ENCODE measurements around the gene LMO1. TPM values are rescaled to one million over a fixed set of nuclear protein-coding genes. Genes with fewer than 3 reads are reported as not detected.

The LMO1 gene
- total and polyA plus RNA-seq, 10 of the 15 experiments (the other 5 are each of a cell fraction or from before 2014, with no cell fraction given): not detected

DNA sequence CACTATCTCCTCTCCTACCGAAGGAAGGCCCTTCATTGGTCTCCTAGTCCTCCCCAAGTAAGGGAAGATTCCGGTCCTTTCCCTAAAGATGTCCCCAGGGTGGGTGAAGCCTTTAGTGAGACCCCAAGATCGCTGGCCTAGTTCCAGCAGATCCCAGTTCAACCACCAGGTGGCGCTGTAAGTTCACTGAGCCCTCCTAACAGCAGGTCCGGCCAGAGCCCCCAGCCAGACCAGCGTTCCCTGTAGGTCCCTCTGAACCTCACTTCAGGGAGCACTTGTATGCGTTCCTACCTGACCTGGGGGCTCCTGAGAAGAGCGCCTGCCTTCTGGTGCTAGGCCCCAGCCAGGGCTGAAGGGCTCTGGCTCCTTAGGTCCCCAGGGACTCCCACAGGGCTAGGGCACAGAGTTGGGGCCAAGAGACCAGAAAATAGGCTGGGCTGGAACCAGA lies 38.1 kb downstream of the LMO1 start:
- Histone ChIP-seq H3K36me3 (ENCODE audit: control insufficient read depth in 2 of 2, insufficient read depth in 2 of 2, low read length in 1 of 2) (no peaks in the 10 kb centered on the region), H3K9ac (ENCODE audit: control insufficient read depth, insufficient read depth, low read length) (no peak overlapping the region), H4K20me1 (ENCODE audit: control insufficient read depth, insufficient read depth) (no peaks in the 10 kb centered on the region), H3K9me3 (replicated peaks; ENCODE audit: control insufficient read depth, insufficient read depth, low read length) (no peaks in the 10 kb centered on the region), H3K4me3 (no peak overlapping the region), H3K4me2 (ENCODE audit: control insufficient read depth, insufficient read depth) (0 out of 2 replicates have a peak overlapping the region, but pooled peaks have one; percentile 17), H3K27ac (ENCODE audit: control insufficient read depth, insufficient read depth) (no peak overlapping the region), H3K27me3 (replicated peaks in 1 of 2; ENCODE audit: control insufficient read depth in 2 of 2, insufficient read depth in 2 of 2, low read length in 1 of 2) (no peaks in the 10 kb centered on the region), H3K4me1 (ENCODE audit: control insufficient read depth, insufficient read depth, low read length) (no peaks in the 10 kb centered on the region; the same call in 1 of the 2 replicates), H2AFZ (ENCODE audit: control insufficient read depth, low read depth, low read length) (0 out of 2 replicates have a peak overlapping the region, but pooled peaks have one; percentile 17), H3K79me2 (ENCODE audit: control insufficient read depth, insufficient read depth, low read length) (no peaks in the 10 kb centered on the region)
- in situ Hi-C loops (cut with MboI): loop anchor here (5.0 kb wide), 1 partner anchor 342 kb away; no protein-coding TSS in a partner anchor
- peak; percentile 7 for FAIRE-seq
- BruUV-seq (replicated peaks): no TSS peak
- ATAC-seq: peak; percentile 87
- no peak for DNase-seq (ENCODE audit: low read depth, low spot score)
- CTCF ChIA-PET: interaction anchor here (2.9 to 6.6 kb wide), 2 partner anchors 38 to 341 kb away, joined by 6 to 66 read pairs; partner anchors contain the start of gene LMO1
- 1% methylated on average over 8 of the region's 8 CpGs for WGBS (ENCODE audit: insufficient coverage, insufficient replicate concordance, low lambda C conversion rate, missing lambda C conversion rate)
- SMC1A ChIA-PET (ENCODE audit: uncharacterized antibody, unreplicated experiment): interaction anchor here (1.5 to 3.6 kb wide), 2 partner anchors 340 to 342 kb away, joined by 6 to 29 read pairs; no protein-coding TSS in a partner anchor
- POLR2A ChIA-PET: no interaction called here
- intact Hi-C loops (cut with micrococcal nuclease; ENCODE audit: unreplicated experiment): loop anchor here (1.0 to 10.0 kb wide), 5 partner anchors 38 to 729 kb away; partner anchors contain the start of gene LMO1
- RAD21 ChIA-PET (ENCODE audit: unreplicated experiment): interaction anchor here (3.3 kb wide), 2 partner anchors 341 to 342 kb away, joined by 13 to 19 read pairs; no protein-coding TSS in a partner anchor
- no peak for TF ChIP-seq FOXK2 (IDR thresholded peaks at IDR 0.05)
- TF ChIP-seq, protein P1, sequence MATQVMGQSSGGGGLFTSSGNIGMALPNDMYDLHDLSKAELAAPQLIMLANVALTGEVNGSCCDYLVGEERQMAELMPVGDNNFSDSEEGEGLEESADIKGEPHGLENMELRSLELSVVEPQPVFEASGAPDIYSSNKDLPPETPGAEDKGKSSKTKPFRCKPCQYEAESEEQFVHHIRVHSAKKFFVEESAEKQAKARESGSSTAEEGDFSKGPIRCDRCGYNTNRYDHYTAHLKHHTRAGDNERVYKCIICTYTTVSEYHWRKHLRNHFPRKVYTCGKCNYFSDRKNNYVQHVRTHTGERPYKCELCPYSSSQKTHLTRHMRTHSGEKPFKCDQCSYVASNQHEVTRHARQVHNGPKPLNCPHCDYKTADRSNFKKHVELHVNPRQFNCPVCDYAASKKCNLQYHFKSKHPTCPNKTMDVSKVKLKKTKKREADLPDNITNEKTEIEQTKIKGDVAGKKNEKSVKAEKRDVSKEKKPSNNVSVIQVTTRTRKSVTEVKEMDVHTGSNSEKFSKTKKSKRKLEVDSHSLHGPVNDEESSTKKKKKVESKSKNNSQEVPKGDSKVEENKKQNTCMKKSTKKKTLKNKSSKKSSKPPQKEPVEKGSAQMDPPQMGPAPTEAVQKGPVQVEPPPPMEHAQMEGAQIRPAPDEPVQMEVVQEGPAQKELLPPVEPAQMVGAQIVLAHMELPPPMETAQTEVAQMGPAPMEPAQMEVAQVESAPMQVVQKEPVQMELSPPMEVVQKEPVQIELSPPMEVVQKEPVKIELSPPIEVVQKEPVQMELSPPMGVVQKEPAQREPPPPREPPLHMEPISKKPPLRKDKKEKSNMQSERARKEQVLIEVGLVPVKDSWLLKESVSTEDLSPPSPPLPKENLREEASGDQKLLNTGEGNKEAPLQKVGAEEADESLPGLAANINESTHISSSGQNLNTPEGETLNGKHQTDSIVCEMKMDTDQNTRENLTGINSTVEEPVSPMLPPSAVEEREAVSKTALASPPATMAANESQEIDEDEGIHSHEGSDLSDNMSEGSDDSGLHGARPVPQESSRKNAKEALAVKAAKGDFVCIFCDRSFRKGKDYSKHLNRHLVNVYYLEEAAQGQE (IDR thresholded peaks at IDR 0.05; ENCODE audit: low read depth, low read length): no peak
- TF ChIP-seq HDGF (IDR thresholded peaks at IDR 0.05): no peak
- TF ChIP-seq DPF2 (IDR thresholded peaks at IDR 0.05): no peak
- TF ChIP-seq TCF7 (IDR thresholded peaks at IDR 0.05; ENCODE audit: borderline replicate concordance): no peak
- TF ChIP-seq, protein P2, sequence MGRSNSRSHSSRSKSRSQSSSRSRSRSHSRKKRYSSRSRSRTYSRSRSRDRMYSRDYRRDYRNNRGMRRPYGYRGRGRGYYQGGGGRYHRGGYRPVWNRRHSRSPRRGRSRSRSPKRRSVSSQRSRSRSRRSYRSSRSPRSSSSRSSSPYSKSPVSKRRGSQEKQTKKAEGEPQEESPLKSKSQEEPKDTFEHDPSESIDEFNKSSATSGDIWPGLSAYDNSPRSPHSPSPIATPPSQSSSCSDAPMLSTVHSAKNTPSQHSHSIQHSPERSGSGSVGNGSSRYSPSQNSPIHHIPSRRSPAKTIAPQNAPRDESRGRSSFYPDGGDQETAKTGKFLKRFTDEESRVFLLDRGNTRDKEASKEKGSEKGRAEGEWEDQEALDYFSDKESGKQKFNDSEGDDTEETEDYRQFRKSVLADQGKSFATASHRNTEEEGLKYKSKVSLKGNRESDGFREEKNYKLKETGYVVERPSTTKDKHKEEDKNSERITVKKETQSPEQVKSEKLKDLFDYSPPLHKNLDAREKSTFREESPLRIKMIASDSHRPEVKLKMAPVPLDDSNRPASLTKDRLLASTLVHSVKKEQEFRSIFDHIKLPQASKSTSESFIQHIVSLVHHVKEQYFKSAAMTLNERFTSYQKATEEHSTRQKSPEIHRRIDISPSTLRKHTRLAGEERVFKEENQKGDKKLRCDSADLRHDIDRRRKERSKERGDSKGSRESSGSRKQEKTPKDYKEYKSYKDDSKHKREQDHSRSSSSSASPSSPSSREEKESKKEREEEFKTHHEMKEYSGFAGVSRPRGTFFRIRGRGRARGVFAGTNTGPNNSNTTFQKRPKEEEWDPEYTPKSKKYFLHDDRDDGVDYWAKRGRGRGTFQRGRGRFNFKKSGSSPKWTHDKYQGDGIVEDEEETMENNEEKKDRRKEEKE (IDR thresholded peaks at IDR 0.05): no peak
- peak; percentile 85 for TF ChIP-seq RAD21 (IDR thresholded peaks at IDR 0.05; ENCODE audit: insufficient read depth, low read depth, low read length)
- TF ChIP-seq SMC3 (IDR thresholded peaks at IDR 0.05; ENCODE audit: borderline replicate concordance, low read length): peak; percentile 91
- TF ChIP-seq ATF7 (IDR thresholded peaks at IDR 0.05; ENCODE audit: low read depth): no peak
- TF ChIP-seq WRNIP1 (IDR thresholded peaks at IDR 0.05; ENCODE audit: borderline replicate concordance, low read depth, low read length): no peak
- TF ChIP-seq, protein P3, sequence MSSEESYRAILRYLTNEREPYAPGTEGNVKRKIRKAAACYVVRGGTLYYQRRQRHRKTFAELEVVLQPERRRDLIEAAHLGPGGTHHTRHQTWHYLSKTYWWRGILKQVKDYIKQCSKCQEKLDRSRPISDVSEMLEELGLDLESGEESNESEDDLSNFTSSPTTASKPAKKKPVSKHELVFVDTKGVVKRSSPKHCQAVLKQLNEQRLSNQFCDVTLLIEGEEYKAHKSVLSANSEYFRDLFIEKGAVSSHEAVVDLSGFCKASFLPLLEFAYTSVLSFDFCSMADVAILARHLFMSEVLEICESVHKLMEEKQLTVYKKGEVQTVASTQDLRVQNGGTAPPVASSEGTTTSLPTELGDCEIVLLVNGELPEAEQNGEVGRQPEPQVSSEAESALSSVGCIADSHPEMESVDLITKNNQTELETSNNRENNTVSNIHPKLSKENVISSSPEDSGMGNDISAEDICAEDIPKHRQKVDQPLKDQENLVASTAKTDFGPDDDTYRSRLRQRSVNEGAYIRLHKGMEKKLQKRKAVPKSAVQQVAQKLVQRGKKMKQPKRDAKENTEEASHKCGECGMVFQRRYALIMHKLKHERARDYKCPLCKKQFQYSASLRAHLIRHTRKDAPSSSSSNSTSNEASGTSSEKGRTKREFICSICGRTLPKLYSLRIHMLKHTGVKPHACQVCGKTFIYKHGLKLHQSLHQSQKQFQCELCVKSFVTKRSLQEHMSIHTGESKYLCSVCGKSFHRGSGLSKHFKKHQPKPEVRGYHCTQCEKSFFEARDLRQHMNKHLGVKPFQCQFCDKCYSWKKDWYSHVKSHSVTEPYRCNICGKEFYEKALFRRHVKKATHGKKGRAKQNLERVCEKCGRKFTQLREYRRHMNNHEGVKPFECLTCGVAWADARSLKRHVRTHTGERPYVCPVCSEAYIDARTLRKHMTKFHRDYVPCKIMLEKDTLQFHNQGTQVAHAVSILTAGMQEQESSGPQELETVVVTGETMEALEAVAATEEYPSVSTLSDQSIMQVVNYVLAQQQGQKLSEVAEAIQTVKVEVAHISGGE (CRISPR knock-in tag; IDR thresholded peaks at IDR 0.05): no peak
- no peak for TF ChIP-seq CBX5 (IDR thresholded peaks at IDR 0.05; ENCODE audit: low read depth)
- TF ChIP-seq RAD51 (IDR thresholded peaks at IDR 0.05): no peak

Data from GM12878 (cell line).